SK-N-MC (cell line): Measurements from ENCODE around the gene TSPAN4.
A peak's percentile ranks its signal among the peaks of the same experiment; 100 is the strongest.

Source experiments
- DNase-seq: peaks from one replicate; pipeline ENCODE4 v3.0.0-alpha.2; 2011; ENCODE audit warnings: low read depth, low spot score
- H3K27ac ChIP-seq: fragments of 200-600 bp; sonication (generic); 2 replicates; pipeline ENCODE4 v1.5.1; 2016; ENCODE audit warnings: mixed run types
- H3K36me3 ChIP-seq: fragments of 200-600 bp; sonication (generic); 2 replicates; pipeline ENCODE4 v1.6.1; 2017; ENCODE audit warnings: antibody characterized with exemption, low read length, mixed read lengths; ENCODE audit not compliant: insufficient read depth
- H3K4me3 ChIP-seq: fragments of 200-600 bp; sonication (generic); 2 replicates; pipeline ENCODE4 v1.5.1; 2016
- H3K9ac ChIP-seq: fragments of 200-600 bp; sonication (generic); 2 replicates; pipeline ENCODE4 v1.8.0; 2017; ENCODE audit warnings: mixed run types, mixed read lengths; ENCODE audit not compliant: insufficient read length
- H3K9me3 ChIP-seq: fragments of 200-600 bp; sonication (generic); 2 replicates; pipeline ENCODE4 v1.6.1; 2017; ENCODE audit warnings: low read depth, mild to moderate bottlenecking, antibody characterized with exemption, low read length, moderate library complexity, mixed read lengths
- EZH2 ChIP-seq: fragments of 200-600 bp; sonication (generic); IDR thresholded peaks from one replicate; pipeline ENCODE4 v1.6.1; 2017; ENCODE audit warnings: antibody characterized with exemption
- FOXP2 ChIP-seq: optimal IDR thresholded peaks from 2 replicates; pipeline ENCODE3; 2011; ENCODE audit warnings: mild to moderate bottlenecking, moderate library complexity; ENCODE audit not compliant: insufficient read depth; ENCODE audit errors: extremely low read length, control extremely low read depth
- POLR2AphosphoS5 ChIP-seq: IDR thresholded peaks from 2 replicates; pipeline ENCODE4 v1.6.1; 2012; ENCODE audit warnings: mild to moderate bottlenecking, low read depth, low read length, borderline replicate concordance

Gene TSPAN4

DNA sequence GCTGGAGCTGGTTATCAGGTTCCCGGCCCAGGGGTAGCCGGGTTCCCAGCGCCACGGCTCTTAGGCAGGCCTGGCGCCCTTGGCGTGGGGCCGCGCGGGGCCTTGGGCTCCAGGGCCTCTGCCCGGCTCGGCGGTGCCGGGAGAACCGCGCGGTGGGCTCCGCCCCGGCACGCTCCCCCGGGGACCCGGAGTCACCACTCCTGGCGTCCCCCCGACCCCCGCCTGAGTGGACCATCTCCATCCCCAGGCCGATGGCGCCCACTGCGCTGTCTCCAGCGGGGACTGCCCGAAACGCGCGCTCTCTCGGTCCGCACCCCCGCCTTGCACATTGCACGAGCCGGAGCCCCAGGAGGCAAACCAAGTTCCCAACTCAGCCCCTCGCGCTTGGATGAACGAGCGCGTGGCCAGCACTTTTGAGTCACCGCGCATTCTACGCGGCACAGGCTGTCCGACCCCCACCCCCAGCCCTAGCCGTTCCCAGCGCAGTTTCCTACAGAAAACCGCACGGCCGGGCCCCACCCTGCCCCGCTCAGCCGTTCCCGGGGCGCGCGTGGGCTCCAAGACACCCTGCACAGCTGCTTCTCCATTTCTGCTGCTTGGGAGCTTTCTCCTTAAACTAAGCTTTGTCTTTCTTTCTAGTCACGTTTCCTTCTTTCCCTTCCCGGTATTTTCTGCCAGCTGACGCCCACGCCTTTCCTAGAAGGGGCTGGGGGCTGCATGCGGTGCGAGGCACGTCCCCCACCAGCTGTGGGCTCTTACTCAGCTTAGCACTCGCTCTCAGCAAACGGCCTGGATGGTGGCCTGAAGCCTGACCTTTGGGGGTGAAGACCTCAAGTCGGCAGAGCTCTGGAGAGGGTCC lies 68.6 kb downstream of the TSPAN4 start:
- Histone ChIP-seq H3K4me3 (peak overlapping the region; percentile 83), H3K36me3 (peaks cover 2% of the 10 kb centered on the region; the same call in 1 of the 2 replicates), H3K9me3 (no peaks in the 10 kb centered on the region), H3K9ac (peak overlapping the region; percentile 89), H3K27ac (peak overlapping the region; percentile 54; the same call in 1 of the 2 replicates)
- no peak for DNase-seq
- TF ChIP-seq POLR2AphosphoS5 (peak; percentile 14; the same call in 1 of the 2 replicates), EZH2 (no peak)

- TF ChIP-seq EZH2 (no peak), FOXP2 (no peak), POLR2AphosphoS5 (no peak)
- no peak overlapping the region for H3K27ac ChIP-seq
- DNase-seq: no peak
- H3K4me3 ChIP-seq: peak overlapping the region; percentile 83
- H3K9ac ChIP-seq: peak overlapping the region; percentile 89
- peaks cover 2% of the 10 kb centered on the region; the same call in 1 of the 2 replicates for H3K36me3 ChIP-seq
- no peaks in the 10 kb centered on the region for H3K9me3 ChIP-seq
Measured at GRCh38 chr11:911890-912219, 69.2 kb downstream of the TSPAN4 start.

DNA sequence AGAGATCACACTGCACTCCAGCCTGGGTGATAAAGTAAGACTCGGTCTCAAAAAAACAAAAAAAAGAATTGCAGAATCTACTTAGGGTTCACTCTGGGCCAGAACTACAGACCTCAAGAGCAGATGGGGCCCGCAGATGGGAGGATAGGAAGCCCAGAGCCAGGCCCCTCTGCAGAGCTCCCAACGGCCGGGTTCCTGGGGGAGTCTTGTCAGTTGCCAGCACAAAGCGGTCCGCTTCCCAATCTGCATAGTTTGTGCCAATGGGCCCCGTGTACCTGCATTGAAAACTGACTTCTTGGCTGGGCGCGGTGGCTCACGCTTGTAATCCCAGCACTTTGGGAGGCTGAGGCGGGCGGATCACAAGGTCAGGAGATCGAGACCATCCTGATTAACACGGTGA lies 69.6 kb downstream of the TSPAN4 start:
- no peak overlapping the region for H3K4me3 ChIP-seq
- TF ChIP-seq FOXP2 (no peak), EZH2 (no peak), POLR2AphosphoS5 (no peak)
- H3K9me3 ChIP-seq: no peaks in the 10 kb centered on the region
- no peak for DNase-seq
- H3K9ac ChIP-seq: no peak overlapping the region
- no peak overlapping the region for H3K27ac ChIP-seq
- H3K36me3 ChIP-seq: peaks cover 2% of the 10 kb centered on the region; the same call in 1 of the 2 replicates

DNA sequence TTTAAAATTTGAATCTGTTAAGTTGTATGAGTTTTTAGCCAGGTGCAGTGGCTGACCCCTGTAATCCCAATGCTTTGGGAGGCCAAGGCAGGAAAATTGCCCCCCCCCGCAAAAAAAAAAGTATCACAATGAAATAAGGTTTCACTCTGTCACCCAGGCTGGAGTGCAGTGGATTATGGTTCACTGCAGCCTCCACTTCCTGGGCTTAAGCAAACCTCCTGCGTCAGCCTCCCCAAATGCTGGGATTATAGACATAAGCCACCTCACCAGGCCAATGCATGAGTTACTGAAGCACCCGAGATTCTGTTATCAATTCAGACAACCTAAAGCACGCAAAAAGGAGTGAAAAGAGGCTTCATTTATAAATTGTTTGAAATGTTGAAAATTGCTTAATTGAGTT lies 70.4 kb downstream of the TSPAN4 start:
- peaks cover 2% of the 10 kb centered on the region; the same call in 1 of the 2 replicates for H3K36me3 ChIP-seq
- no peak overlapping the region for H3K4me3 ChIP-seq
- TF ChIP-seq EZH2 (no peak), POLR2AphosphoS5 (no peak)
- no peak for DNase-seq
- H3K27ac ChIP-seq: no peak overlapping the region
- no peaks in the 10 kb centered on the region for H3K9me3 ChIP-seq
- H3K9ac ChIP-seq: no peak overlapping the region

DNA sequence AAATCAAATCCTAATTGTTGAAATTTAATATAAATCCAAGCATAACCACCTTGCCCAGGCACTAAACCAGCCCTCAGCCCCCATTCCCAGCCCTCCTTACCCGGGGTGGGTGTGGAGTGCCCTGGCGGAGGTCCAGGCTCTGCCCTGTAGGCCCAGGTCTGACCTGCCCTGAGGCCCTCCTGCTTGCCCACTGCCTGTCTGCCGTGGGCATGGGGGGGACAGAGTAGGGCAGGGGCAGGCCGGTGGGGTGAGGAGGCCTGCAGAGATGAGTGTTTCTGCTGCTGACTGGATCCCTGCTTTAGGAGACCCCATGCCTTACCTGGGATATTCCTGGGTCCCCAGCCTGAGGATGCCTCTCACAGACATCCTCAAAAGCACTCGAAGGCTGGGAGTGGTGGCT lies 71.6 kb downstream of the TSPAN4 start:
- no peaks in the 10 kb centered on the region; the same call in 1 of the 2 replicates for H3K36me3 ChIP-seq
- no peak overlapping the region for H3K9ac ChIP-seq
- TF ChIP-seq POLR2AphosphoS5 (no peak), FOXP2 (no peak), EZH2 (no peak)
- no peak for DNase-seq
- H3K27ac ChIP-seq: no peak overlapping the region
- H3K9me3 ChIP-seq: no peaks in the 10 kb centered on the region
- H3K4me3 ChIP-seq: no peak overlapping the region

DNA sequence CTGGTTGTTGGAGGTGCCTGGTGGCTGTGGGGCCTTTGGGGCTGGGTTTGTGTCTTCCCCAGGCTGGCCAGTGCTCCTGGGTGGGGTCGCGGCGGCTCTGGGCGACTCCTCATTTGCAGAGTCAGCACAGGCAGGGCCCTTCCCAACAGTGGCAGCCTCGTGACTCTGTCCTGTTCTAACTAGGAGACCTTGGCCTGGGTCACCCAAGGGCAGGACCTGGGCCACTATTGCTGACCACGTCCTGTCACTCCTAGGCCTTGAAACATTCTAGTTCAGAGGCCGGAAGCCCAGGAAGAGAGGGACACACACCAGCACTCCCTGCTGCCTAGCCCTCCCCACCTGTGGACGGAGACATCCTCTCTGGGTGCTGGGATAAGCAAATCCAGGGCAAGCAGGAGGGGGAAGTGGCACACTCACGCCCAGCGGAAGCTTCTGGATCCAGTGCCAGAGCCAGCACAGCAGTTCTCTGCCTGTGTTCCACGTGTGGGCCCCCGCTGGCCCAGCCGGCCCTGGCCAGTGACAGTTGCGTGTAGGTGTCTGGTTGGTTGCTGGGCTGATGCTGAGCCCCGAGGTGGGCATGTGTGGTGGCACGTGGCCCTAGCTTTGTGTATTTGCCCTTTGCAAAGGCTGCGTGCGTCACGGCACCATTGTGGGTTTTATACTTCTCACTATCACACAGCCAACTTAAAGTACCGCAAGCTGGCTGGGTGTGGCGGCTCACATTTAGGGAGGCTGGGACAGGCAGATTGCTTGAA lies 72.3 kb downstream of the TSPAN4 start:
- H3K27ac ChIP-seq: no peak overlapping the region
- no peaks in the 10 kb centered on the region for H3K9me3 ChIP-seq
- H3K36me3 ChIP-seq: no peaks in the 10 kb centered on the region
- no peak overlapping the region for H3K9ac ChIP-seq
- no peak for DNase-seq
- TF ChIP-seq FOXP2 (no peak), EZH2 (no peak)
- H3K4me3 ChIP-seq: no peak overlapping the region
